GM23338 (cell line): ENCODE results near the gene GPR39. TPM values are rescaled to one million over a fixed set of nuclear protein-coding genes. Genes with fewer than 3 reads are reported as not detected.

ENCODE experiments used
- ATAC-seq: fragments of 200-7000 bp; cut with Tn5 transposase; 3 replicates; pipeline ENCODE4 v1.9.1; 2020
- DNase-seq: peaks from one replicate; pipeline ENCODE4 v3.0.0-alpha.2; 2015; ENCODE audit warnings: low spot score
- H2AFZ ChIP-seq: fragments of 200-600 bp; sonication (generic); 2 replicates; pipeline ENCODE4 v1.8.0; 2016; ENCODE audit warnings: antibody characterized with exemption, mild to moderate bottlenecking, moderate library complexity
- H3F3A ChIP-seq: fragments of 200-600 bp; sonication (generic); replicated peaks from 2 replicates; pipeline ENCODE4 v1.8.0; 2017; ENCODE audit warnings: antibody characterized with exemption, mixed run types, low read depth
- H3K27ac ChIP-seq: fragments of 200-600 bp; sonication (generic); 2 replicates; pipeline ENCODE4 v1.6.1; 2016; ENCODE audit warnings: low read depth
- H3K27me3 ChIP-seq: fragments of 200-600 bp; sonication (generic); 2 replicates; pipeline ENCODE4 v1.8.0; 2016; ENCODE audit warnings: mild to moderate bottlenecking, mixed run types, moderate library complexity; ENCODE audit not compliant: insufficient read depth
- H3K36me3 ChIP-seq: fragments of 200-600 bp; sonication (generic); 2 replicates; pipeline ENCODE4 v1.8.0; 2016; ENCODE audit warnings: mild to moderate bottlenecking; ENCODE audit not compliant: insufficient read depth
- H3K4me1 ChIP-seq: fragments of 200-600 bp; sonication (generic); 2 replicates; pipeline ENCODE4 v1.8.0; 2016; ENCODE audit warnings: mild to moderate bottlenecking, moderate library complexity; ENCODE audit not compliant: insufficient read depth
- H3K4me2 ChIP-seq: fragments of 200-600 bp; sonication (generic); 2 replicates; pipeline ENCODE4 v1.7.1; 2017; ENCODE audit warnings: mixed run types
- H3K4me3 ChIP-seq: fragments of 200-600 bp; sonication (generic); 2 replicates; pipeline ENCODE4 v1.6.1; 2016; ENCODE audit warnings: mixed run types
- H3K79me2 ChIP-seq: fragments of 200-600 bp; sonication (generic); replicated peaks from 2 replicates; pipeline ENCODE4 v1.8.0; 2017; ENCODE audit warnings: mild to moderate bottlenecking; ENCODE audit not compliant: insufficient read depth
- H3K9me2 ChIP-seq: fragments of 200-600 bp; sonication (generic); 2 replicates; pipeline ENCODE4 v1.8.0; 2017; ENCODE audit not compliant: insufficient read depth
- H4K20me1 ChIP-seq: fragments of 200-600 bp; sonication (generic); replicated peaks from 2 replicates; pipeline ENCODE4 v1.8.0; 2017; ENCODE audit warnings: mild to moderate bottlenecking; ENCODE audit not compliant: insufficient read depth
- H3K27ac Mint-ChIP-seq: 2 replicates; pipeline ENCODE4 v1.8.0; 2020; ENCODE audit warnings: inconsistent platforms, mild to moderate bottlenecking, moderate library complexity, mixed read lengths
- H3K27me3 Mint-ChIP-seq: 3 replicates; pipeline ENCODE4 v1.8.0; 2022; ENCODE audit warnings: low read depth, mild to moderate bottlenecking, moderate library complexity, mixed read lengths, inconsistent platforms; ENCODE audit not compliant: insufficient read depth, poor library complexity
- H3K36me3 Mint-ChIP-seq: 3 replicates; pipeline ENCODE4 v1.8.0; 2021; ENCODE audit warnings: low read depth, mild to moderate bottlenecking, inconsistent platforms, moderate library complexity, mixed read lengths
- H3K4me1 Mint-ChIP-seq: 3 replicates; pipeline ENCODE4 v1.8.0; 2020; ENCODE audit warnings: mild to moderate bottlenecking, inconsistent platforms, mixed read lengths
- H3K4me3 Mint-ChIP-seq: 3 replicates; pipeline ENCODE4 v1.8.0; 2021; ENCODE audit warnings: moderate library complexity, mild to moderate bottlenecking, inconsistent platforms, mixed read lengths
- H3K9me3 Mint-ChIP-seq: 3 replicates; pipeline ENCODE4 v1.8.0; 2020; ENCODE audit warnings: moderate library complexity, mild to moderate bottlenecking, inconsistent platforms, mixed read lengths
- CREB1 ChIP-seq: fragments of 250-450 bp; sonication (Bioruptor Pico); IDR thresholded peaks from 2 replicates; pipeline ENCODE4 v1.5.0; 2020; ENCODE audit warnings: low read depth, mild to moderate bottlenecking, moderate library complexity
- EZH2 ChIP-seq: fragments of 200-600 bp; sonication (generic); IDR thresholded peaks from one replicate; pipeline ENCODE4 v1.8.0; 2017; ENCODE audit warnings: antibody characterized with exemption, mild to moderate bottlenecking, low read depth; ENCODE audit not compliant: unreplicated experiment
- EZH2phosphoT487 ChIP-seq: fragments of 200-600 bp; sonication (generic); IDR thresholded peaks from one replicate; pipeline ENCODE4 v1.8.1; 2018; ENCODE audit warnings: antibody characterized with exemption; ENCODE audit not compliant: unreplicated experiment
- JUNB ChIP-seq: IDR thresholded peaks from one replicate; pipeline ENCODE4 v1.6.1; 2016; ENCODE audit warnings: antibody characterized with exemption; ENCODE audit not compliant: unreplicated experiment
- STAT1 ChIP-seq: IDR thresholded peaks from one replicate; pipeline ENCODE4 v1.6.1; 2016; ENCODE audit warnings: antibody characterized with exemption; ENCODE audit not compliant: unreplicated experiment
- polyA plus RNA-seq: library from polyadenylated mRNA; unstranded; fragments of >200 nt; fragmentation: Nextera tagmentation; extraction: Ambion mirVana; gene quantifications from 2 replicates; pipeline ENCODE4 v1.2.1, GENCODE V29; 2016
- total RNA-seq: library from RNA; depleted of rRNA; stranded (reverse); fragments of >200 nt; shearing (Covaris generic); gene quantifications from 2 replicates; pipeline ENCODE4 v1.2.3, GENCODE V29; 2014
- TF ChIP-seq, protein P1 (sequence below): IDR thresholded peaks from one replicate; pipeline ENCODE4 v1.6.1; 2018; ENCODE audit warnings: antibody characterized with exemption; ENCODE audit not compliant: unreplicated experiment
- TF ChIP-seq, protein P2 (sequence below): fragments of 250-450 bp; sonication (Bioruptor Pico); IDR thresholded peaks from 2 replicates; pipeline ENCODE4 v1.5.0; 2020; ENCODE audit warnings: mild to moderate bottlenecking, moderate library complexity
- TF ChIP-seq, protein P3 (sequence below): IDR thresholded peaks from 2 replicates; pipeline ENCODE4 v1.6.1; 2016; ENCODE audit warnings: antibody characterized with exemption

The GPR39 gene
- total and polyA plus RNA-seq, 2 experiments from 2014 or later = 0.55 to 1.9 TPM

DNA sequence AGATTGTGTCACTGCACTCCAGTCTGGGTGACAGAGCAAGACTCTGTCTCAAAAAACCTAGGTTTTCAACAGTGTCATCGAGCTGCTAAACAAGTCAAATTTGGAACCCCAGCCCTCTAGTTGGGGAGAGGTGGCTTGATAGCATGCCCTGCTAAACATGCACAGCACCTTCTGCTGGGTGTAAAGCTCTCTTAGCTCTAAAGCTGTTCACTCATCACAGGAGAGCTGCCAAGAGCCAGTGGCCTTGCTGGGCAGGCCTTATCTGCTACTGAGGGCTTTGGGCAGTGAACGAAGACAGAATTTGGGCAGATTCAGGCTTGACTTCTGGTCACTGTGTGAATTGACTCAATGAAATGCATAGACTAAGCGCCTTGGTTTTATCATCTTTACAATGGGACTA is 152.1 kb downstream of the GPR39 start:
- Histone ChIP-seq H3K36me3 (no peaks in the 10 kb centered on the region), H3K27ac (no peak overlapping the region), H3K27me3 (no peaks in the 10 kb centered on the region), H4K20me1 (no peaks in the 10 kb centered on the region), H2AFZ (no peak overlapping the region), H3F3A (no peaks in the 10 kb centered on the region), H3K9me2 (no peaks in the 10 kb centered on the region), H3K79me2 (no peaks in the 10 kb centered on the region), H3K4me3 (no peak overlapping the region), H3K4me1 (no peaks in the 10 kb centered on the region), H3K4me2 (no peak overlapping the region)
- ATAC-seq (no peak), DNase-seq (no peak)
- H3K4me1 Mint-ChIP-seq = no peaks in the 10 kb centered on the region
- no peak for TF ChIP-seq CREB1
- TF ChIP-seq JUNB = no peak
- no peak for TF ChIP-seq EZH2
- TF ChIP-seq STAT1 = no peak
- TF ChIP-seq, protein P1, sequence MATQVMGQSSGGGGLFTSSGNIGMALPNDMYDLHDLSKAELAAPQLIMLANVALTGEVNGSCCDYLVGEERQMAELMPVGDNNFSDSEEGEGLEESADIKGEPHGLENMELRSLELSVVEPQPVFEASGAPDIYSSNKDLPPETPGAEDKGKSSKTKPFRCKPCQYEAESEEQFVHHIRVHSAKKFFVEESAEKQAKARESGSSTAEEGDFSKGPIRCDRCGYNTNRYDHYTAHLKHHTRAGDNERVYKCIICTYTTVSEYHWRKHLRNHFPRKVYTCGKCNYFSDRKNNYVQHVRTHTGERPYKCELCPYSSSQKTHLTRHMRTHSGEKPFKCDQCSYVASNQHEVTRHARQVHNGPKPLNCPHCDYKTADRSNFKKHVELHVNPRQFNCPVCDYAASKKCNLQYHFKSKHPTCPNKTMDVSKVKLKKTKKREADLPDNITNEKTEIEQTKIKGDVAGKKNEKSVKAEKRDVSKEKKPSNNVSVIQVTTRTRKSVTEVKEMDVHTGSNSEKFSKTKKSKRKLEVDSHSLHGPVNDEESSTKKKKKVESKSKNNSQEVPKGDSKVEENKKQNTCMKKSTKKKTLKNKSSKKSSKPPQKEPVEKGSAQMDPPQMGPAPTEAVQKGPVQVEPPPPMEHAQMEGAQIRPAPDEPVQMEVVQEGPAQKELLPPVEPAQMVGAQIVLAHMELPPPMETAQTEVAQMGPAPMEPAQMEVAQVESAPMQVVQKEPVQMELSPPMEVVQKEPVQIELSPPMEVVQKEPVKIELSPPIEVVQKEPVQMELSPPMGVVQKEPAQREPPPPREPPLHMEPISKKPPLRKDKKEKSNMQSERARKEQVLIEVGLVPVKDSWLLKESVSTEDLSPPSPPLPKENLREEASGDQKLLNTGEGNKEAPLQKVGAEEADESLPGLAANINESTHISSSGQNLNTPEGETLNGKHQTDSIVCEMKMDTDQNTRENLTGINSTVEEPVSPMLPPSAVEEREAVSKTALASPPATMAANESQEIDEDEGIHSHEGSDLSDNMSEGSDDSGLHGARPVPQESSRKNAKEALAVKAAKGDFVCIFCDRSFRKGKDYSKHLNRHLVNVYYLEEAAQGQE = no peak
- TF ChIP-seq, protein P2, sequence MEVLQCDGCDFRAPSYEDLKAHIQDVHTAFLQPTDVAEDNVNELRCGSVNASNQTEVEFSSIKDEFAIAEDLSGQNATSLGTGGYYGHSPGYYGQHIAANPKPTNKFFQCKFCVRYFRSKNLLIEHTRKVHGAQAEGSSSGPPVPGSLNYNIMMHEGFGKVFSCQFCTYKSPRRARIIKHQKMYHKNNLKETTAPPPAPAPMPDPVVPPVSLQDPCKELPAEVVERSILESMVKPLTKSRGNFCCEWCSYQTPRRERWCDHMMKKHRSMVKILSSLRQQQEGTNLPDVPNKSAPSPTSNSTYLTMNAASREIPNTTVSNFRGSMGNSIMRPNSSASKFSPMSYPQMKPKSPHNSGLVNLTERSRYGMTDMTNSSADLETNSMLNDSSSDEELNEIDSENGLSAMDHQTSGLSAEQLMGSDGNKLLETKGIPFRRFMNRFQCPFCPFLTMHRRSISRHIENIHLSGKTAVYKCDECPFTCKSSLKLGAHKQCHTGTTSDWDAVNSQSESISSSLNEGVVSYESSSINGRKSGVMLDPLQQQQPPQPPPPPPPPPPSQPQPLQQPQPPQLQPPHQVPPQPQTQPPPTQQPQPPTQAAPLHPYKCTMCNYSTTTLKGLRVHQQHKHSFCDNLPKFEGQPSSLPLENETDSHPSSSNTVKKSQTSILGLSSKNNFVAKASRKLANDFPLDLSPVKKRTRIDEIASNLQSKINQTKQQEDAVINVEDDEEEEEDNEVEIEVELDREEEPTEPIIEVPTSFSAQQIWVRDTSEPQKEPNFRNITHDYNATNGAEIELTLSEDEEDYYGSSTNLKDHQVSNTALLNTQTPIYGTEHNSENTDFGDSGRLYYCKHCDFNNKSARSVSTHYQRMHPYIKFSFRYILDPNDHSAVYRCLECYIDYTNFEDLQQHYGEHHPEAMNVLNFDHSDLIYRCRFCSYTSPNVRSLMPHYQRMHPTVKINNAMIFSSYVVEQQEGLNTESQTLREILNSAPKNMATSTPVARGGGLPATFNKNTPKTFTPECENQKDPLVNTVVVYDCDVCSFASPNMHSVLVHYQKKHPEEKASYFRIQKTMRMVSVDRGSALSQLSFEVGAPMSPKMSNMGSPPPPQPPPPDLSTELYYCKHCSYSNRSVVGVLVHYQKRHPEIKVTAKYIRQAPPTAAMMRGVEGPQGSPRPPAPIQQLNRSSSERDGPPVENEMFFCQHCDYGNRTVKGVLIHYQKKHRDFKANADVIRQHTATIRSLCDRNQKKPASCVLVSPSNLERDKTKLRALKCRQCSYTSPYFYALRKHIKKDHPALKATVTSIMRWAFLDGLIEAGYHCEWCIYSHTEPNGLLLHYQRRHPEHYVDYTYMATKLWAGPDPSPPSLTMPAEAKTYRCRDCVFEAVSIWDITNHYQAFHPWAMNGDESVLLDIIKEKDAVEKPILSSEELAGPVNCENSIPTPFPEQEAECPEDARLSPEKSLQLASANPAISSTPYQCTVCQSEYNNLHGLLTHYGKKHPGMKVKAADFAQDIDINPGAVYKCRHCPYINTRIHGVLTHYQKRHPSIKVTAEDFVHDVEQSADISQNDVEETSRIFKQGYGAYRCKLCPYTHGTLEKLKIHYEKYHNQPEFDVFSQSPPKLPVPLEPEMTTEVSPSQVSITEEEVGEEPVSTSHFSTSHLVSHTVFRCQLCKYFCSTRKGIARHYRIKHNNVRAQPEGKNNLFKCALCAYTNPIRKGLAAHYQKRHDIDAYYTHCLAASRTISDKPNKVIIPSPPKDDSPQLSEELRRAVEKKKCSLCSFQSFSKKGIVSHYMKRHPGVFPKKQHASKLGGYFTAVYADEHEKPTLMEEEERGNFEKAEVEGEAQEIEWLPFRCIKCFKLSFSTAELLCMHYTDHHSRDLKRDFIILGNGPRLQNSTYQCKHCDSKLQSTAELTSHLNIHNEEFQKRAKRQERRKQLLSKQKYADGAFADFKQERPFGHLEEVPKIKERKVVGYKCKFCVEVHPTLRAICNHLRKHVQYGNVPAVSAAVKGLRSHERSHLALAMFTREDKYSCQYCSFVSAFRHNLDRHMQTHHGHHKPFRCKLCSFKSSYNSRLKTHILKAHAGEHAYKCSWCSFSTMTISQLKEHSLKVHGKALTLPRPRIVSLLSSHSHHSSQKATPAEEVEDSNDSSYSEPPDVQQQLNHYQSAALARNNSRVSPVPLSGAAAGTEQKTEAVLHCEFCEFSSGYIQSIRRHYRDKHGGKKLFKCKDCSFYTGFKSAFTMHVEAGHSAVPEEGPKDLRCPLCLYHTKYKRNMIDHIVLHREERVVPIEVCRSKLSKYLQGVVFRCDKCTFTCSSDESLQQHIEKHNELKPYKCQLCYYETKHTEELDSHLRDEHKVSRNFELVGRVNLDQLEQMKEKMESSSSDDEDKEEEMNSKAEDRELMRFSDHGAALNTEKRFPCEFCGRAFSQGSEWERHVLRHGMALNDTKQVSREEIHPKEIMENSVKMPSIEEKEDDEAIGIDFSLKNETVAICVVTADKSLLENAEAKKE = no peak
- TF ChIP-seq, protein P3, sequence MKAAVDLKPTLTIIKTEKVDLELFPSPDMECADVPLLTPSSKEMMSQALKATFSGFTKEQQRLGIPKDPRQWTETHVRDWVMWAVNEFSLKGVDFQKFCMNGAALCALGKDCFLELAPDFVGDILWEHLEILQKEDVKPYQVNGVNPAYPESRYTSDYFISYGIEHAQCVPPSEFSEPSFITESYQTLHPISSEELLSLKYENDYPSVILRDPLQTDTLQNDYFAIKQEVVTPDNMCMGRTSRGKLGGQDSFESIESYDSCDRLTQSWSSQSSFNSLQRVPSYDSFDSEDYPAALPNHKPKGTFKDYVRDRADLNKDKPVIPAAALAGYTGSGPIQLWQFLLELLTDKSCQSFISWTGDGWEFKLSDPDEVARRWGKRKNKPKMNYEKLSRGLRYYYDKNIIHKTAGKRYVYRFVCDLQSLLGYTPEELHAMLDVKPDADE = no peak
- no peak for TF ChIP-seq EZH2phosphoT487
- H3K9me3 Mint-ChIP-seq = no peaks in the 10 kb centered on the region
- H3K27ac Mint-ChIP-seq = no peak overlapping the region
- peaks cover 3% of the 10 kb centered on the region for H3K27me3 Mint-ChIP-seq
- no peak overlapping the region for H3K4me3 Mint-ChIP-seq
- no peaks in the 10 kb centered on the region for H3K36me3 Mint-ChIP-seq
